Spleen (tissue), 11 donors: Measurements from ENCODE around the gene FGF10. TPM values are rescaled to one million over a fixed set of nuclear protein-coding genes. Genes with fewer than 3 reads are reported as not detected.

Source experiments
- DNase-seq: peaks from one replicate; pipeline ENCODE4 v3.0.0-alpha.2; 2020
- H3K27ac ChIP-seq, 8 donors: fragments of 200-600 bp; sonication (generic) in 7 of 8; 1 replicate in 4 of 8; 2 replicates in 4 of 8; pipeline versions ENCODE4 v1.5.0 to v1.8.0; 2016 to 2021; ENCODE audit warnings: inconsistent platforms in 4 of 8, mild to moderate bottlenecking in 4 of 8, moderate library complexity in 1 of 8
- H3K27me3 ChIP-seq, 7 donors: fragments of 200-600 bp; sonication (generic) in 6 of 7; replicated peaks in 1 of 7; 1 replicate in 4 of 7; 2 replicates in 3 of 7; pipeline versions ENCODE4 v1.5.0 to v1.8.0; 2016 to 2021; ENCODE audit warnings: inconsistent platforms in 3 of 7, mild to moderate bottlenecking in 1 of 7
- H3K36me3 ChIP-seq, 6 donors: fragments of 200-600 bp; sonication (generic) in 5 of 6; 1 replicate in 4 of 6; 2 replicates in 2 of 6; pipeline versions ENCODE4 v1.5.0 to v1.8.0; 2016 to 2021; ENCODE audit warnings: inconsistent platforms in 2 of 6
- H3K4me1 ChIP-seq, 6 donors: fragments of 200-600 bp; sonication (generic) in 5 of 6; 1 replicate in 3 of 6; 2 replicates in 3 of 6; pipeline versions ENCODE4 v1.5.0 to v1.8.0; 2016 to 2021; ENCODE audit warnings: inconsistent platforms in 3 of 6
- H3K4me3 ChIP-seq, 8 donors: fragments of 200-600 bp; sonication (generic) in 7 of 8; 1 replicate in 4 of 8; 2 replicates in 4 of 8; pipeline versions ENCODE4 v1.5.0 to v1.8.0; 2016 to 2021; ENCODE audit warnings: inconsistent platforms in 4 of 8, mild to moderate bottlenecking in 4 of 8, moderate library complexity in 2 of 8
- H3K9me3 ChIP-seq, 8 donors: fragments of 200-600 bp; sonication (generic) in 7 of 8; 1 replicate in 4 of 8; 2 replicates in 4 of 8; pipeline versions ENCODE4 v1.5.0 to v1.8.0; 2016 to 2021; ENCODE audit warnings: inconsistent platforms in 4 of 8
- CTCF ChIP-seq, 11 experiments: fragments of 200-600 bp in 7 of 11; fragments of 450-650 bp in 4 of 11; sonication (generic) in 4 of 11; IDR thresholded peaks in 8 of 11; conservative IDR thresholded peaks in 3 of 11; 1 replicate in 7 of 11; 2 replicates in 4 of 11; pipeline versions ENCODE4 v1.4.0 to v1.8.0; 2016 to 2021; ENCODE audit warnings: antibody characterized with exemption in 11 of 11, inconsistent platforms in 4 of 11, mild to moderate bottlenecking in 1 of 11
- POLR2A ChIP-seq, 3 donors: fragments of 450-650 bp; IDR thresholded peaks; one replicate each; pipeline ENCODE4 v1.5.1; 2017; ENCODE audit warnings: antibody characterized with exemption in 3 of 3, mild to moderate bottlenecking in 1 of 3
- POLR2AphosphoS5 ChIP-seq, 3 donors: sonication (generic); formaldehyde crosslinking; IDR thresholded peaks; one replicate each; pipeline ENCODE4 v1.5.1; 2017; ENCODE audit warnings: antibody characterized with exemption in 3 of 3
- WGBS, 5 donors: extraction: QIAGEN DNeasy Blood & Tissue Kit in 3 of 5; methylation state at CpG; one replicate each; pipeline versions ENCODE4 v1.1.5 to v1.1.7; 2013 to 2018; 5-methylcytosine and 5-hydroxymethylcytosine counted together
- intact Hi-C: fragments of 100-400 bp; cut with DNase I; formaldehyde crosslinking; loops from one replicate; pipeline ENCODE4 v1.15.0; 2023; ENCODE audit warnings: low total_unique reads
- polyA plus RNA-seq, 3 donors: library from polyadenylated mRNA; stranded (reverse); fragments of 200-250 nt; gene quantifications; one replicate each; pipeline ENCODE4 v1.2.1, GENCODE V29; 2013
- total RNA-seq, 7 donors: library from RNA; depleted of rRNA in 3 of 7; stranded (reverse); fragments of >200 nt in 3 of 7; fragmentation: NEBNext Ultra II Directional in 4 of 7; extraction: Animal tissue kit (Norgen Biotek cat#: 25700) in 4 of 7; gene quantifications; one replicate each; pipeline versions ENCODE4 v1.1.0 to v1.2.1, GENCODE V29; 2016 to 2021
- donor health status: healthy with polysubstance abuse.
- donor health status: DM: no; HTN: no; CAD: no; lungs with moderate emphysema.
- donor health status: DM: no; HTN: no; CAD: no.
- donor health status: Bipolar disorder and iron deficiency.
- donor health status: healthy.
- donor health status: DM: no; HTN: no; CAD: no.
- donor health status: DM: yes; HTN: yes; CAD: no.

Gene FGF10
- total and polyA plus RNA-seq, 10 donors, result 0.03 to 0.22 TPM; not detected in 8

GRCh38 chr5:44401611-44402010, 12.4 kb upstream of the FGF10 start:
- no peak overlapping the region for H3K4me3 ChIP-seq
- H3K36me3 ChIP-seq, result no peaks in the 10 kb centered on the region
- DNase-seq, result no peak
- H3K27me3 ChIP-seq, result no peaks in the 10 kb centered on the region
- peaks cover 0 to 3% (median 0%) of the 10 kb centered on the region in 8 donors for H3K9me3 ChIP-seq
- no peak for TF ChIP-seq CTCF (IDR thresholded peaks at IDR 0.05 in 8 of 11, conservative IDR thresholded peaks at IDR 0.05 in 3 of 11)
- H3K27ac ChIP-seq, result no peak overlapping the region
- 68 to 88% (median 77%) methylated on average over 4 of the region's 4 CpGs for WGBS, 5 donors
- intact Hi-C loops, result no loop called here
- H3K4me1 ChIP-seq, result no peaks in the 10 kb centered on the region

- Histone ChIP-seq H3K9me3 (peaks cover 0 to 3% (median 0%) of the 10 kb centered on the region in 8 donors), H3K27me3 (no peaks in the 10 kb centered on the region), H3K4me3 (no peak overlapping the region), H3K36me3 (no peaks in the 10 kb centered on the region), H3K27ac (no peak overlapping the region), H3K4me1 (no peaks in the 10 kb centered on the region)
- TF ChIP-seq POLR2A (IDR thresholded peaks at IDR 0.05), result no peak
- no peak for TF ChIP-seq POLR2AphosphoS5 (IDR thresholded peaks at IDR 0.05)
- no peak for TF ChIP-seq CTCF (IDR thresholded peaks at IDR 0.05 in 8 of 11, conservative IDR thresholded peaks at IDR 0.05 in 3 of 11)
- intact Hi-C loops, result no loop called here
- DNase-seq, result no peak
These were observed 9.2 kb upstream of the FGF10 start for GRCh38 chr5:44398382-44398781.

GRCh38 chr5:44396312-44396711, 7.1 kb upstream of the FGF10 start:
- H3K4me3 ChIP-seq, result no peak overlapping the region

GRCh38 chr5:44390351-44390750, 1.1 kb upstream of the FGF10 start:
- Histone ChIP-seq H3K27ac (no peak overlapping the region), H3K9me3 (no peaks in the 10 kb centered on the region), H3K36me3 (no peaks in the 10 kb centered on the region), H3K4me3 (no peak overlapping the region), H3K4me1 (peaks cover 0 to 22% (median 13%) of the 10 kb centered on the region in 6 donors), H3K27me3 (peaks cover 0 to 62% (median 39%) of the 10 kb centered on the region in 7 donors)
- WGBS, 5 donors, result 31 to 44% (median 35%) methylated on average over 2 of the region's 2 CpGs
- DNase-seq, result no peak
- TF ChIP-seq CTCF (IDR thresholded peaks at IDR 0.05 in 8 of 11, conservative IDR thresholded peaks at IDR 0.05 in 3 of 11), result no peak
- TF ChIP-seq POLR2A (IDR thresholded peaks at IDR 0.05), result no peak
- no peak for TF ChIP-seq POLR2AphosphoS5 (IDR thresholded peaks at IDR 0.05)
- intact Hi-C loops, result no loop called here

More at GRCh38 chr5:44396312-44396711, 7.1 kb upstream of the FGF10 start:
- Histone ChIP-seq H3K36me3 (no peaks in the 10 kb centered on the region), H3K4me1 (no peaks in the 10 kb centered on the region), H3K9me3 (no peaks in the 10 kb centered on the region), H3K27me3 (peaks cover 0 to 5% (median 0%) of the 10 kb centered on the region in 7 donors), H3K27ac (no peak overlapping the region)
- intact Hi-C loops, result no loop called here
- 76 to 86% (median 79%) methylated on average over 3 of the region's 3 CpGs for WGBS, 5 donors
- DNase-seq, result no peak
- no peak for TF ChIP-seq CTCF (IDR thresholded peaks at IDR 0.05 in 8 of 11, conservative IDR thresholded peaks at IDR 0.05 in 3 of 11)
- TF ChIP-seq POLR2A (IDR thresholded peaks at IDR 0.05), result no peak
- no peak for TF ChIP-seq POLR2AphosphoS5 (IDR thresholded peaks at IDR 0.05)
